ENCODE data around the gene PLEKHA1. TPM values are rescaled to one million over a fixed set of nuclear protein-coding genes. Genes with fewer than 3 reads are reported as not detected.

PLEKHA1 gene
- total and polyA plus RNA-seq, 2 donors from 2014 or later: 19.5 to 168 TPM

GRCh38 chr10:122393288-122393687 lies 18.8 kb downstream of the PLEKHA1 start:
- Histone ChIP-seq H3K4me1 (ENCODE audit: control insufficient read depth in 2 of 3, insufficient read depth in 2 of 3, low read depth in 1 of 3, low read length in 3 of 3) (peaks cover 0 to 12% (median 3%) of the 10 kb centered on the region in 3 donors), H3K36me3 (ENCODE audit: control insufficient read depth in 2 of 3, insufficient read depth in 3 of 3, low read length in 3 of 3) (peaks cover 3 to 11% (median 5%) of the 10 kb centered on the region in 3 donors), H3K9me3 (ENCODE audit: control insufficient read depth in 2 of 3, insufficient read depth in 1 of 3, low read length in 3 of 3) (no peaks in the 10 kb centered on the region), H3K4me3 (ENCODE audit: low read length in 3 of 3) (no peak overlapping the region), H3K9ac (ENCODE audit: low read length in 3 of 3) (no peak overlapping the region), H3K27ac (ENCODE audit: low read depth in 2 of 2, low read length in 2 of 2) (no peak overlapping the region), H3K27me3 (ENCODE audit: control insufficient read depth, insufficient read depth, low read length) (no peaks in the 10 kb centered on the region)
- FAIRE-seq (no peak), DNase-seq (no peak)
- intact Hi-C loops (cut with DNase I): no loop called here
- TF ChIP-seq CTCF (IDR thresholded peaks at IDR 0.05; ENCODE audit: borderline replicate concordance, extremely low read depth, insufficient read depth): no peak

- intact Hi-C loops (cut with DNase I): no loop called here
- H3K4me1 ChIP-seq (ENCODE audit: control insufficient read depth in 2 of 3, insufficient read depth in 2 of 3, low read depth in 1 of 3, low read length in 3 of 3): no peaks in the 10 kb centered on the region
- peaks cover 4 to 36% (median 31%) of the 10 kb centered on the region in 3 donors for H3K36me3 ChIP-seq (ENCODE audit: control insufficient read depth in 2 of 3, insufficient read depth in 3 of 3, low read length in 3 of 3)
- no peak overlapping the region for H3K4me3 ChIP-seq (ENCODE audit: low read length in 3 of 3)
- no peak overlapping the region for H3K9ac ChIP-seq (ENCODE audit: low read length in 3 of 3)
- no peak for DNase-seq
- H3K27me3 ChIP-seq (ENCODE audit: control insufficient read depth, insufficient read depth, low read length): no peaks in the 10 kb centered on the region
- H3K27ac ChIP-seq (ENCODE audit: low read depth in 2 of 2, low read length in 2 of 2): no peak overlapping the region
- FAIRE-seq: no peak
- H3K9me3 ChIP-seq (ENCODE audit: control insufficient read depth in 2 of 3, insufficient read depth in 1 of 3, low read length in 3 of 3): no peaks in the 10 kb centered on the region
- no peak for TF ChIP-seq CTCF (IDR thresholded peaks at IDR 0.05; ENCODE audit: borderline replicate concordance, extremely low read depth, insufficient read depth)
These were observed 28.1 kb downstream of the PLEKHA1 start for GRCh38 chr10:122402548-122403131.

GRCh38 chr10:122404576-122404975 lies 30.1 kb downstream of the PLEKHA1 start:
- no peak for DNase-seq
- Histone ChIP-seq H3K4me1 (ENCODE audit: control insufficient read depth in 2 of 3, insufficient read depth in 2 of 3, low read depth in 1 of 3, low read length in 3 of 3) (no peaks in the 10 kb centered on the region), H3K9ac (ENCODE audit: low read length in 3 of 3) (no peak overlapping the region), H3K9me3 (ENCODE audit: control insufficient read depth in 2 of 3, insufficient read depth in 1 of 3, low read length in 3 of 3) (no peaks in the 10 kb centered on the region), H3K27me3 (ENCODE audit: control insufficient read depth, insufficient read depth, low read length) (no peaks in the 10 kb centered on the region), H3K36me3 (ENCODE audit: control insufficient read depth in 2 of 3, insufficient read depth in 3 of 3, low read length in 3 of 3) (peaks cover 2 to 30% (median 26%) of the 10 kb centered on the region in 3 donors), H3K4me3 (ENCODE audit: low read length in 3 of 3) (no peak overlapping the region), H3K27ac (ENCODE audit: low read depth in 2 of 2, low read length in 2 of 2) (no peak overlapping the region)
- FAIRE-seq: no peak
- intact Hi-C loops (cut with DNase I): no loop called here
- no peak for TF ChIP-seq CTCF (IDR thresholded peaks at IDR 0.05; ENCODE audit: borderline replicate concordance, extremely low read depth, insufficient read depth)
